GM19023 (cell line): ENCODE measurements around the gene PARVB.
"Not testable (repeated sequence)": the region's sequence is repeated elsewhere in the genome, so short reads cannot be mapped to it uniquely, and the experiment has no call there.

Experiments used
- ATAC-seq: cut with Tn5 transposase; IDR thresholded peaks from one replicate; pipeline ENCODE4 v1.9.1; 2021; ENCODE audit warnings: mild to moderate bottlenecking, moderate library complexity; ENCODE audit not compliant: unreplicated experiment

The PARVB gene

DNA sequence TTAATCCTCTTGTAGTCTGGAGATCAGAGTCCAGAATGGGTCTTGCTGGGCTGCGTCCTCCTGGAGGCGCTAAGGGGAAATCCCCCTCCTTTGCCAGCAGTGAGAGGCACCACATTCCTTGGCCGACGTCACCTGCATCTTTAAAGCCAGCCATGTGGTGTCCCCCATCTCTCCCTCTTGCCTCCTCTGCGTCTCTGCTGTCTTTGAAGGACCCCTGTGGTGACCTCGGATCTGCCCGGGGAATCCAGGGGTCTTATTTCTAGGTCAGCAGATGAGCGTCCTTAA, 27.2 kb upstream of the PARVB start:
- no peak for ATAC-seq

GRCh38 chr22:43998679-43999264, 25.3 kb upstream of the PARVB start:
- no peak for ATAC-seq

- no peak for ATAC-seq
Measured at GRCh38 chr22:43999378-43999777, 24.7 kb upstream of the PARVB start.

- no peak for ATAC-seq
Measured at GRCh38 chr22:44000123-44000522, 24.0 kb upstream of the PARVB start.

DNA sequence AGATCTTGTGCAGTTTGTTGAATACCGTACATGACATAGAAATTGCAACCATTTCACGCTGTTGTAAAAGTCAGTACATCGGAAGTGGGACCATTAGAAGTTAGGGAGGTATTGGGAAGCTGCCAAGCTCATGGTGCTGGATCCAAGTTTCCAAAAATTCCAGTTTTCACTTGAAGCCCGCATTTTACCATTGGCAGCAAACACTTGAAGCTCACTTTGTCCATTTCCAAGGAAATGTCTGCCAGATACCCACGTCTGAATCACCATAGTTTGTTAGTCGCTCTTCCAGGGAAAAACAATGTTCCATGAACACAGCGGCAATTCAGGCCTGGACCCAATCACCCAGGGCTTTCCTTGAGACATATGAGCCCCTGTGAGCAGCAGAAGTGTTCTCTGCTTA, 22.6 kb upstream of the PARVB start:
- no peak for ATAC-seq

GRCh38 chr22:44002324-44002723, 21.8 kb upstream of the PARVB start:
- no peak for ATAC-seq

GRCh38 chr22:44002997-44003396, 21.1 kb upstream of the PARVB start:
- ATAC-seq = no peak

- ATAC-seq = no peak
Measured at GRCh38 chr22:44003405-44004103, 20.5 kb upstream of the PARVB start.

- no peak for ATAC-seq
Measured at GRCh38 chr22:44004104-44004460, 20.0 kb upstream of the PARVB start.

DNA sequence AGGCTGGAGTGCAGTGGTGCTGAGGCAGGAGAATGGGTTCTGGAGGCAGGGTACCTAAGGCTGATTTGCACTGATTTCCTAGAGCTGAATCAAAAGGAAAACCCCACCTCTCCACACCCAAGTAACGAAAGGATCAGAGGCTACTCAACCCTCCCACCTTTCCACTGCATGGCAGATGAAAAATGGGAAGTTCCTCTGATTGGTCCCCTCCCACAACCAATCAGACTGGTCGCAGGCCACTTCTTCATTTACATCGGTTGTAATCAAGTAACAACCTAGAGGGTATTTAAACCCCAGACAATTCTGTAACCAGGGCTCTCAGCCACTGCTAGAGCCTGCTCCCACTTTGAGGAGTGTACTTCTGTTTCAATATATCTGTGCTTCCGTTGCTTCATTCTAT, 18.6 kb upstream of the PARVB start:
- no peak for ATAC-seq

DNA sequence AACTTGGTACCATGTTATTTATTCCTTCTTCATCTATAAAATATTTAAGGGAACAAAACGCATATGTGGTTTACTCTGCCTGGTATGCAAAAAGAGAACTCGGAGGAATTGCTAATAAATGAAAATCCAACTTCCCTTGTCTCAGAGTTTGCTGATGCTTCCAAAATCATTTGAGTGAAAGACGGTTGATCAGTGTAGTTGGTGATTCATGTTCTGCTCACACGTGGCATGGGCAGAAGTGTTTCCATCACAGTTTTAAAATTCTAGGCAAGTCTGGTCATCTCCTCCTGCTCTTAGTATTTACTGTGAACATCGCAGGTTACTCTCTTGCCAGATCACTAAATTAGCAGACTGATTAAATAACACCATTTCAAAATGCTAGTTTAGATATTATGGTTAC, 11.9 kb upstream of the PARVB start:
- ATAC-seq = no peak

DNA sequence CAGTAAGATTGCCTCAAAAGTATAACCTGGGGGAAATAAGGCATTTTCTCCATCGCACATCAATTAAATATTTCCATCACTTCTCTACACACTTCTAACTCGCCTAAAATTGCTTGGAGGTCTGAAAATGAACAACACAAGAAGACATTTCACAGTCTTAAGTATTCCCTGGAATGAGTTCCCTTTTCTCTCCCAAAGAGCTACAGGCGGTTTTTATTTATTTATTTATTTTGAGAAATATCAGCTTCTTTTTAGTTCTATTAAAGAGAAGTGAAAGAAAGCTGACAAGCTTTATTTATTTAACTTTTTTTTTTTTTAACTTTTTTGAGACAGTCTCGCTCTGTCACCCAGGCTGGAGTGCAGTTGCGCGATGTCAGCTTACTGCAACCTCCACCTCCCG, 11.5 kb upstream of the PARVB start:
- no peak for ATAC-seq

GRCh38 chr22:44014241-44014640, 9.9 kb upstream of the PARVB start:
- no peak for ATAC-seq

GRCh38 chr22:44016586-44016985, 7.5 kb upstream of the PARVB start:
- ATAC-seq = not testable (repeated sequence)

- ATAC-seq = no peak
Measured at GRCh38 chr22:44018594-44018993, 5.5 kb upstream of the PARVB start.

DNA sequence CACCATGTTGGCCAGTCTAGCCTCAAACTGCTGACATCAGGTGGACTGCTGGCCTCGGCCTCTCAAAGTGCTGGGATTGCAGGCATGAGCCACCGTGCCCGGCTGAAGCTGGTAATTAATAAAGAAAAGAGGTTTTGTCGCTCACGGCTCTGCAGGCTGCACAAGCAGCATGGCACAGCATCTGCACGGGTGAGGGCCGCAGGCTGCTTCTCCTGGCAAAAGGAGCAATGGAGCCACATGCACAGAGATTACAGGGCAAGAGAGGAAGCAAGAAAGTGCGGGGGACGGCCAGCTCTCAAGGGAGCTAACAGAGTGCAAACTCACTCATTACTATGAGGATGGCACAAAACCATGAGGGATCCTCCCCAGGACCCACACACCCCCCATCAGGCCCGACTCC, 4.7 kb upstream of the PARVB start:
- no peak for ATAC-seq

GRCh38 chr22:44019846-44020245, 4.3 kb upstream of the PARVB start:
- no peak for ATAC-seq

GRCh38 chr22:44020981-44021380, 3.1 kb upstream of the PARVB start:
- no peak for ATAC-seq

DNA sequence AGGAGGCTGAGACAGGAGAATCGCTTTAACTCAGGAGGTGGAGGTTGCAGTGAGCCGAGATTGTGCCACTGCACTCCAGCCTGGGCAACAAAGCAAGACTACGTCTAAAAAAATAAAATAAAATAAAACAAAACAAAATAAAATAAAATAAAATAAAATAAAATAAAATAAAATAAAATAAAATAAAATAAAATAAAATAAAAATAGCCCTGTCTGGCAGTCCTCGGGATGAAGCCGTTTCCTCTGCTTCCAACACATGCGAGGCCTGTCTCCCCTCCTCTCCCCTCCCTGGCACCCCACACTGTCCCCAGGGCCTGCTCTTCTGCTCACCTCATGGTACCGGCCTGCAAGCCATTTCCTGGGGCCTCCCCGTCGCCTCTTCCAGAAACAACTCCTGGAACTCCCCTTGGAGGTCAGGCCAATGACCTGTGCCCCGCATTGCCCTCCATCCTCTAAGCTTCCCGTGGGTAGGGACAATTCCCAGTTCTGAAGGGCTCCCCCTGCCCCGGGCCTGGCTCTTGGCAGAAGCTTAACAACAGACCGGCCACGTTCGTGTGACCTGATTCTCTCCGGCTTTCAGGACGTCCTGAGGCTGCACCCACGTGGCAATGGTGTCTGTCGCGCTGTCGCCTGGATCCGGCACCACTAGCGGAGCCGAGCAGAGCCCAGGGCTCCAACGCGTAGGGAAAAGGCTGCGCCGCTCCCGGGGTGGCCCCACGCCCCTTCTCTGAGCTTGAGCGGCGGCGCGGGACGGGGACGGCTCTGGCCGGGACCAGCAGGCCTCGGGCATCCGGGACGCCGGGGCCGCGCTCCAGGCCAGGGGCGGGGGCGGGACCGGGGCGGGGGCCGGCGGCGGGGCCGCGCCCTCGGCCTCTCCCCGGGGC, 456 bp upstream of the PARVB start:
- no peak for ATAC-seq

GRCh38 chr22:44025171-44026065, 1.3 kb downstream of the PARVB start:
- ATAC-seq = peak; percentile 37

GRCh38 chr22:44026066-44026629, 2.0 kb downstream of the PARVB start:
- ATAC-seq = no peak
